ENCODE data around the gene IL1RAPL2. TPM values are rescaled to one million over a fixed set of nuclear protein-coding genes. Genes with fewer than 3 reads are reported as not detected.

Gene IL1RAPL2
- total RNA-seq, 4 donors from 2014 or later, result 0.50 to 1.3 (median 0.67) TPM

DNA sequence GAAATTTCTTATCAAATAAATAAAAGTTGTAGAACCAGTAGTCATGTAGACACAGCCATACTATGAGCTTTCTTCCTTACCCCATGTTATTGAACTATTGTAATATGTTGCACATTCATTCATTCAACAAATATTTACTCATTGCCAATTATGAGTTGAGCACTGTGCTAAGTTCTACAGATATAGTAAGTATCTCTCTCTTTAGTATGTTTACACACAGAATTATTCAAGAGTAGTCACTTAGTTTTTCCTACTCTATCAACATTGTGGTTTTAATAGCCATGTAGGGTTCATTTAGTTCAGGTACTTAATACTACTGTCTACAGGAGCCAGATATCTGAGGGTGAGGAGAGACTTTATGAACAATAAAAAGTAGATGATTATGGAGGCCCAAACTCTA, 568.3 kb downstream of the IL1RAPL2 start:
- no peak overlapping the region for H3K4me3 ChIP-seq
- TF ChIP-seq POLR2A (IDR thresholded peaks at IDR 0.05; ENCODE audit: low read depth) (no peak), EP300 (IDR thresholded peaks at IDR 0.05) (no peak)
- TF ChIP-seq, protein P1, sequence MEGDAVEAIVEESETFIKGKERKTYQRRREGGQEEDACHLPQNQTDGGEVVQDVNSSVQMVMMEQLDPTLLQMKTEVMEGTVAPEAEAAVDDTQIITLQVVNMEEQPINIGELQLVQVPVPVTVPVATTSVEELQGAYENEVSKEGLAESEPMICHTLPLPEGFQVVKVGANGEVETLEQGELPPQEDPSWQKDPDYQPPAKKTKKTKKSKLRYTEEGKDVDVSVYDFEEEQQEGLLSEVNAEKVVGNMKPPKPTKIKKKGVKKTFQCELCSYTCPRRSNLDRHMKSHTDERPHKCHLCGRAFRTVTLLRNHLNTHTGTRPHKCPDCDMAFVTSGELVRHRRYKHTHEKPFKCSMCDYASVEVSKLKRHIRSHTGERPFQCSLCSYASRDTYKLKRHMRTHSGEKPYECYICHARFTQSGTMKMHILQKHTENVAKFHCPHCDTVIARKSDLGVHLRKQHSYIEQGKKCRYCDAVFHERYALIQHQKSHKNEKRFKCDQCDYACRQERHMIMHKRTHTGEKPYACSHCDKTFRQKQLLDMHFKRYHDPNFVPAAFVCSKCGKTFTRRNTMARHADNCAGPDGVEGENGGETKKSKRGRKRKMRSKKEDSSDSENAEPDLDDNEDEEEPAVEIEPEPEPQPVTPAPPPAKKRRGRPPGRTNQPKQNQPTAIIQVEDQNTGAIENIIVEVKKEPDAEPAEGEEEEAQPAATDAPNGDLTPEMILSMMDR (IDR thresholded peaks at IDR 0.05), result no peak
- intact Hi-C loops (cut with DNase I), result no loop called here
- no peaks in the 10 kb centered on the region for H3K9me3 ChIP-seq
- no peak for DNase-seq (ENCODE audit: extremely low spot score)
- no peaks in the 10 kb centered on the region for H3K4me1 ChIP-seq
- H3K27ac ChIP-seq (replicated peaks in 1 of 4), result no peak overlapping the region
- H3K27me3 ChIP-seq, result no peaks in the 10 kb centered on the region
- no peaks in the 10 kb centered on the region for H3K36me3 ChIP-seq

GRCh38 chrX:105136786-105137185, 570.8 kb downstream of the IL1RAPL2 start:
- H3K4me1 ChIP-seq, result no peaks in the 10 kb centered on the region
- no peaks in the 10 kb centered on the region for H3K27me3 ChIP-seq
- no peaks in the 10 kb centered on the region for H3K36me3 ChIP-seq
- no peak for DNase-seq (ENCODE audit: extremely low spot score)
- TF ChIP-seq POLR2A (IDR thresholded peaks at IDR 0.05; ENCODE audit: low read depth) (no peak), EP300 (IDR thresholded peaks at IDR 0.05) (no peak), POLR2AphosphoS5 (IDR thresholded peaks at IDR 0.05) (no peak)
- TF ChIP-seq, protein P1 (IDR thresholded peaks at IDR 0.05), result no peak
- intact Hi-C loops (cut with DNase I), result no loop called here
- no peak overlapping the region for H3K4me3 ChIP-seq
- H3K9me3 ChIP-seq, result no peaks in the 10 kb centered on the region
- H3K27ac ChIP-seq (replicated peaks in 1 of 4), result no peak overlapping the region

DNA sequence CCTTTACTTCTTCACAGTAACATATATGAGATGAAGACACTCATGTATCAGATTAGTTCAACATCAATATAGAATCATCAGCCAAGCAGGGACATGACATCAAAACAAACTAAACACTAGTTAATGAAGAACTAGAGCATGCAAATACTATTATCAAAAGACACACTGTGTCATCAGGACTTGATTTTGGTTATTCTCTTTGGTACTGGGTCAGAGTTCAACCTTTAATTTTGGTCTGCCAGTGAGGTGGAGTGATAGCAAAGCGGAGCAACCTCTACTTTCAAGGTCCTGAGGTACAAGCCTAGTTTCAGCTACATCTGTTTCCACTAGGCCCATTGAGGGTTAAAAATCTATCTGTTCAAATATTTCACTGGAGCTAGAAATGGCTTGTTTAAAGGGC, 584.0 kb downstream of the IL1RAPL2 start:
- 93% methylated on average over 1 of the region's 1 CpG for WGBS
- Histone ChIP-seq H3K27ac (replicated peaks in 1 of 4) (no peak overlapping the region), H3K9me3 (no peaks in the 10 kb centered on the region), H3K36me3 (no peaks in the 10 kb centered on the region), H3K27me3 (no peaks in the 10 kb centered on the region), H3K4me1 (no peaks in the 10 kb centered on the region), H3K4me3 (no peak overlapping the region)
- intact Hi-C loops (cut with DNase I), result no loop called here
- DNase-seq (ENCODE audit: extremely low spot score), result no peak
- TF ChIP-seq EP300 (IDR thresholded peaks at IDR 0.05) (no peak), POLR2A (IDR thresholded peaks at IDR 0.05; ENCODE audit: low read depth) (no peak)
- TF ChIP-seq, protein P1 (IDR thresholded peaks at IDR 0.05), result no peak

- 43% methylated on average over 4 of the region's 4 CpGs for WGBS
- Histone ChIP-seq H3K4me3 (no peak overlapping the region), H3K36me3 (no peaks in the 10 kb centered on the region), H3K4me1 (no peaks in the 10 kb centered on the region), H3K9me3 (no peaks in the 10 kb centered on the region), H3K27ac (replicated peaks in 1 of 4) (no peak overlapping the region), H3K27me3 (no peaks in the 10 kb centered on the region)
- no peak for DNase-seq (ENCODE audit: extremely low spot score)
- TF ChIP-seq EP300 (IDR thresholded peaks at IDR 0.05) (no peak), POLR2A (IDR thresholded peaks at IDR 0.05; ENCODE audit: low read depth) (no peak), POLR2AphosphoS5 (IDR thresholded peaks at IDR 0.05) (no peak)
- TF ChIP-seq, protein P1 (IDR thresholded peaks at IDR 0.05), result no peak
- intact Hi-C loops (cut with DNase I), result no loop called here
Measured at GRCh38 chrX:105150557-105150956, 584.6 kb downstream of the IL1RAPL2 start.

GRCh38 chrX:105167233-105167632, 601.2 kb downstream of the IL1RAPL2 start:
- WGBS, result 64% methylated on average over 3 of the region's 3 CpGs
- no peak for DNase-seq (ENCODE audit: extremely low spot score)
- no peak overlapping the region for H3K4me3 ChIP-seq
- H3K9me3 ChIP-seq, result no peaks in the 10 kb centered on the region
- H3K4me1 ChIP-seq, result no peaks in the 10 kb centered on the region
- no peaks in the 10 kb centered on the region for H3K27me3 ChIP-seq
- H3K36me3 ChIP-seq, result no peaks in the 10 kb centered on the region
- TF ChIP-seq EP300 (IDR thresholded peaks at IDR 0.05), result no peak
- no peak for TF ChIP-seq POLR2AphosphoS5 (IDR thresholded peaks at IDR 0.05)
- TF ChIP-seq, protein P1 (IDR thresholded peaks at IDR 0.05), result no peak
- TF ChIP-seq POLR2A (IDR thresholded peaks at IDR 0.05; ENCODE audit: low read depth), result no peak
- H3K27ac ChIP-seq (replicated peaks in 1 of 4), result no peak overlapping the region
- intact Hi-C loops (cut with DNase I), result no loop called here

Measured in esophagus muscularis mucosa (tissue), 4 donors.